SK-N-SH (cell line): ENCODE measurements around the gene CD46.

ENCODE experiments used
- EZH2phosphoT487 ChIP-seq: fragments of 200-600 bp; sonication (generic); IDR thresholded peaks from 2 replicates; pipeline ENCODE4 v1.6.1; 2017; ENCODE audit warnings: low read depth, mixed run types, mild to moderate bottlenecking, antibody characterized with exemption, moderate library complexity, borderline replicate concordance
- FOXM1 ChIP-seq: IDR thresholded peaks from 2 replicates; pipeline ENCODE4 v1.4.0; 2012; ENCODE audit warnings: low read depth, mild to moderate bottlenecking
- MAX ChIP-seq: IDR thresholded peaks from 2 replicates; pipeline ENCODE4 v1.4.0; 2012; ENCODE audit warnings: low read depth
- MXI1 ChIP-seq: IDR thresholded peaks from 2 replicates; pipeline ENCODE4 v1.6.1; 2012; ENCODE audit warnings: mild to moderate bottlenecking, low read depth, low read length, improper control_type of control experiment
- NRF1 ChIP-seq: IDR thresholded peaks from 2 replicates; pipeline ENCODE4 v1.6.1; 2012; ENCODE audit warnings: low read depth, mild to moderate bottlenecking, low read length
- POLR2AphosphoS5 ChIP-seq: IDR thresholded peaks from 2 replicates; pipeline ENCODE4 v1.6.1; 2012; ENCODE audit warnings: low read depth, low read length
- RAD21 ChIP-seq: IDR thresholded peaks from 2 replicates; pipeline ENCODE4 v1.6.1; 2012; ENCODE audit warnings: mild to moderate bottlenecking, low read length
- SMC3 ChIP-seq: IDR thresholded peaks from 2 replicates; pipeline ENCODE4 v1.6.1; 2012; ENCODE audit warnings: low read depth, low read length, improper control_type of control experiment
- TAF1 ChIP-seq: IDR thresholded peaks from 2 replicates; pipeline ENCODE4 v1.6.1; 2012; ENCODE audit warnings: low read depth, mild to moderate bottlenecking, low read length, moderate library complexity, borderline replicate concordance
- USF2 ChIP-seq: fragments of 150-350 bp; IDR thresholded peaks from 2 replicates; pipeline ENCODE4 v1.6.1; 2017; ENCODE audit warnings: antibody characterized with exemption, low read length, low read depth, borderline replicate concordance
- YY1 ChIP-seq: IDR thresholded peaks from 2 replicates; pipeline ENCODE4 v1.4.0; 2012; ENCODE audit warnings: low read depth, mild to moderate bottlenecking
- TF ChIP-seq, protein P1 (sequence below): fragments of 200-600 bp; sonication (generic); IDR thresholded peaks from 2 replicates; pipeline ENCODE4 v1.6.1; 2017; ENCODE audit warnings: antibody characterized with exemption, mild to moderate bottlenecking, moderate library complexity
- TF ChIP-seq, protein P2 (sequence below): IDR thresholded peaks from 2 replicates; pipeline ENCODE4 v1.4.0; 2012; ENCODE audit warnings: low read depth, borderline replicate concordance

DNA sequence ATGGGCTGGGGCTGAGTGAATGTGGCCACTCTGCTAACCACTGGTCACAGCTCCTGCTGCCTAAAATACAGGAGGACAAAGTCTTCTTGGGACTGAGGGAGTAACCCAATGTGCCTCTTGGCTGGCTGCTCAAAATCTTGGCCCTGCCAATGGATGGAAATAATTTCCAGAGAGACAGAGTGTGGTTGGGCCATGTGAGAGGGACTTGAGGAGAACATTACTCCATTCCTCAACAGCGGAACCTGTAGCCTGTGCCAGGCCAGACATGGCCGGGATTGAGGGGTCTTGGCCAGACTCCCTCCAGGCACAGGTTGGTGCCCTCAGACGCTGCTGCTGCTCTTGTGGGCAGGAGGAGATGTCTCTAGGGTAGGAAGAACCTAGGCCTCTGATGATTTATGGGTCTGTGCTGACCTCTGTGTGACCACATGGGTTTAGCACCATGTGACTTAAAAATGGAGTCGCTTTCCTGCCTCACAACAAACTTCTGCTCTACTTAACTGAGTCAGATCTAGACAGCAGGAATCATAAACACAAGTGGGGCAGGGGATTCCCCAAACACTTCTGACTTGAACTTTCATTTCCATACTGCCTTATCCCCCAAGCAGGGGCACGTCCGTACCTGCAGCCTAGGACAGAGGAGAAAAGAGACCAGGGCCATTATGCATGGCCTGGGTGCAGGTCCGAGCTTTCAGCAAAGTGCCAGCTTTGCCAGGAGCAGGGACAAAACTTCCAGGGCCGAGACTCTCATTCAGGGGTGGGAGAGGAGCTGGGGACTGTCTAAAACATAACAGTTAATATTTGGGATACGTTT, 79.9 kb downstream of the CD46 start:
- TF ChIP-seq EZH2phosphoT487 (no peak), MXI1 (no peak), POLR2AphosphoS5 (no peak), SMC3 (no peak), MAX (no peak), TAF1 (no peak), YY1 (no peak), RAD21 (no peak), USF2 (no peak), NRF1 (no peak), FOXM1 (no peak)
- TF ChIP-seq, protein P1, sequence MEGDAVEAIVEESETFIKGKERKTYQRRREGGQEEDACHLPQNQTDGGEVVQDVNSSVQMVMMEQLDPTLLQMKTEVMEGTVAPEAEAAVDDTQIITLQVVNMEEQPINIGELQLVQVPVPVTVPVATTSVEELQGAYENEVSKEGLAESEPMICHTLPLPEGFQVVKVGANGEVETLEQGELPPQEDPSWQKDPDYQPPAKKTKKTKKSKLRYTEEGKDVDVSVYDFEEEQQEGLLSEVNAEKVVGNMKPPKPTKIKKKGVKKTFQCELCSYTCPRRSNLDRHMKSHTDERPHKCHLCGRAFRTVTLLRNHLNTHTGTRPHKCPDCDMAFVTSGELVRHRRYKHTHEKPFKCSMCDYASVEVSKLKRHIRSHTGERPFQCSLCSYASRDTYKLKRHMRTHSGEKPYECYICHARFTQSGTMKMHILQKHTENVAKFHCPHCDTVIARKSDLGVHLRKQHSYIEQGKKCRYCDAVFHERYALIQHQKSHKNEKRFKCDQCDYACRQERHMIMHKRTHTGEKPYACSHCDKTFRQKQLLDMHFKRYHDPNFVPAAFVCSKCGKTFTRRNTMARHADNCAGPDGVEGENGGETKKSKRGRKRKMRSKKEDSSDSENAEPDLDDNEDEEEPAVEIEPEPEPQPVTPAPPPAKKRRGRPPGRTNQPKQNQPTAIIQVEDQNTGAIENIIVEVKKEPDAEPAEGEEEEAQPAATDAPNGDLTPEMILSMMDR = no peak
- TF ChIP-seq, protein P2, sequence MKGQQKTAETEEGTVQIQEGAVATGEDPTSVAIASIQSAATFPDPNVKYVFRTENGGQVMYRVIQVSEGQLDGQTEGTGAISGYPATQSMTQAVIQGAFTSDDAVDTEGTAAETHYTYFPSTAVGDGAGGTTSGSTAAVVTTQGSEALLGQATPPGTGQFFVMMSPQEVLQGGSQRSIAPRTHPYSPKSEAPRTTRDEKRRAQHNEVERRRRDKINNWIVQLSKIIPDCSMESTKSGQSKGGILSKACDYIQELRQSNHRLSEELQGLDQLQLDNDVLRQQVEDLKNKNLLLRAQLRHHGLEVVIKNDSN = no peak
